Cardiac muscle cell (in vitro differentiated cells and primary cell): ENCODE data around the gene SPRED1. TPM values are rescaled to one million over a fixed set of nuclear protein-coding genes. Genes with fewer than 3 reads are reported as not detected.
A peak's percentile ranks its signal among the peaks of the same experiment; 100 is the strongest.
"Not testable (repeated sequence)": the region's sequence is repeated elsewhere in the genome, so short reads cannot be mapped to it uniquely, and the experiment has no call there.

Experiments used
- DNase-seq, 2 donors: peaks; one replicate each; pipeline versions ENCODE4 v3.0.0 to v3.0.0-alpha.2; 2010 to 2017; ENCODE audit warnings: low read depth in 1 of 2, low spot score in 1 of 2
- H3K27ac ChIP-seq: fragments of 200-600 bp; sonication (generic); 2 replicates; pipeline ENCODE4 v1.5.1; 2016
- H3K27me3 ChIP-seq: fragments of 200-600 bp; sonication (generic); 2 replicates; pipeline ENCODE4 v1.6.0; 2016; ENCODE audit warnings: control low read depth
- H3K36me3 ChIP-seq: fragments of 200-600 bp; sonication (generic); 2 replicates; pipeline ENCODE4 v1.5.1; 2016; ENCODE audit warnings: control low read depth
- H3K4me1 ChIP-seq: fragments of 200-600 bp; sonication (generic); 2 replicates; pipeline ENCODE4 v1.8.1; 2017; ENCODE audit warnings: low read depth, mild to moderate bottlenecking, mixed run types
- H3K4me3 ChIP-seq: fragments of 200-600 bp; sonication (generic); 2 replicates; pipeline ENCODE4 v1.5.1; 2016; ENCODE audit warnings: mild to moderate bottlenecking
- H3K9me3 ChIP-seq: fragments of 200-600 bp; sonication (generic); 2 replicates; pipeline ENCODE4 v1.5.1; 2017; ENCODE audit warnings: low read depth, mild to moderate bottlenecking, control low read depth
- CTCF ChIP-seq: IDR thresholded peaks from 2 replicates; pipeline ENCODE4 v1.5.1; 2012; ENCODE audit warnings: low read depth, mild to moderate bottlenecking, low read length
- polyA plus RNA-seq: library from polyadenylated mRNA; unstranded; fragments of >200 nt; fragmentation: Nextera tagmentation; extraction: Ambion mirVana; gene quantifications from 2 replicates; pipeline ENCODE4 v1.2.1, GENCODE V29; 2016
- total RNA-seq: library from RNA; depleted of rRNA; stranded (reverse); fragments of >200 nt; gene quantifications from 2 replicates; pipeline ENCODE4 v1.2.3, GENCODE V29; 2016

SPRED1 gene
- total and polyA plus RNA-seq, 2 experiments from 2014 or later: 8.2 to 17.3 TPM

- Histone ChIP-seq H3K4me1 (peaks cover 10% of the 10 kb centered on the region), H3K9me3 (no peaks in the 10 kb centered on the region), H3K36me3 (no peaks in the 10 kb centered on the region), H3K27me3 (no peaks in the 10 kb centered on the region), H3K27ac (no peak overlapping the region), H3K4me3 (no peak overlapping the region)
- TF ChIP-seq CTCF: no peak
- DNase-seq: no peak
These were observed 18.5 kb downstream of the SPRED1 start for GRCh38 chr15:38271144-38271543.

- Histone ChIP-seq H3K4me1 (peaks cover 10% of the 10 kb centered on the region), H3K27me3 (no peaks in the 10 kb centered on the region), H3K27ac (no peak overlapping the region), H3K9me3 (no peaks in the 10 kb centered on the region), H3K36me3 (no peaks in the 10 kb centered on the region), H3K4me3 (no peak overlapping the region)
- TF ChIP-seq CTCF: no peak
- no peak for DNase-seq
These were observed 19.3 kb downstream of the SPRED1 start for GRCh38 chr15:38271895-38272294.

GRCh38 chr15:38272431-38272830, 19.8 kb downstream of the SPRED1 start:
- H3K36me3 ChIP-seq, DNase-seq, H3K27ac ChIP-seq: not testable (repeated sequence)

GRCh38 chr15:38274135-38274534, 21.5 kb downstream of the SPRED1 start:
- H3K27me3 ChIP-seq: no peaks in the 10 kb centered on the region

More at GRCh38 chr15:38272431-38272830, 19.8 kb downstream of the SPRED1 start:
- not testable (repeated sequence) for H3K4me3 ChIP-seq, H3K27me3 ChIP-seq, H3K9me3 ChIP-seq
- peaks cover 10% of the 10 kb centered on the region for H3K4me1 ChIP-seq

GRCh38 chr15:38275959-38276358, 23.3 kb downstream of the SPRED1 start:
- Histone ChIP-seq H3K4me3 (no peak overlapping the region), H3K27ac (no peak overlapping the region), H3K27me3 (no peaks in the 10 kb centered on the region), H3K4me1 (peaks cover 10% of the 10 kb centered on the region), H3K36me3 (no peaks in the 10 kb centered on the region), H3K9me3 (no peaks in the 10 kb centered on the region)
- DNase-seq: peak in 1 of 2 donors; percentile 83
- TF ChIP-seq CTCF: no peak

More at GRCh38 chr15:38274135-38274534, 21.5 kb downstream of the SPRED1 start:
- no peak for DNase-seq
- H3K9me3 ChIP-seq: no peaks in the 10 kb centered on the region
- H3K4me1 ChIP-seq: peaks cover 10% of the 10 kb centered on the region
- no peaks in the 10 kb centered on the region for H3K36me3 ChIP-seq
- TF ChIP-seq CTCF: no peak
- no peak overlapping the region for H3K4me3 ChIP-seq
- peak overlapping the region; percentile 61 for H3K27ac ChIP-seq

- peaks cover 10% of the 10 kb centered on the region for H3K4me1 ChIP-seq
- H3K36me3 ChIP-seq, H3K27ac ChIP-seq, H3K9me3 ChIP-seq, H3K4me3 ChIP-seq, H3K27me3 ChIP-seq, DNase-seq: not testable (repeated sequence)
These were observed 24.6 kb downstream of the SPRED1 start for GRCh38 chr15:38277281-38277680.

GRCh38 chr15:38281031-38281430, 28.4 kb downstream of the SPRED1 start:
- Histone ChIP-seq H3K36me3 (no peaks in the 10 kb centered on the region), H3K4me3 (no peak overlapping the region), H3K4me1 (no peaks in the 10 kb centered on the region), H3K27ac (no peak overlapping the region), H3K27me3 (no peaks in the 10 kb centered on the region), H3K9me3 (no peaks in the 10 kb centered on the region)
- TF ChIP-seq CTCF: no peak
- no peak for DNase-seq
